Measurements from ENCODE around the gene PRDM9.

DNA sequence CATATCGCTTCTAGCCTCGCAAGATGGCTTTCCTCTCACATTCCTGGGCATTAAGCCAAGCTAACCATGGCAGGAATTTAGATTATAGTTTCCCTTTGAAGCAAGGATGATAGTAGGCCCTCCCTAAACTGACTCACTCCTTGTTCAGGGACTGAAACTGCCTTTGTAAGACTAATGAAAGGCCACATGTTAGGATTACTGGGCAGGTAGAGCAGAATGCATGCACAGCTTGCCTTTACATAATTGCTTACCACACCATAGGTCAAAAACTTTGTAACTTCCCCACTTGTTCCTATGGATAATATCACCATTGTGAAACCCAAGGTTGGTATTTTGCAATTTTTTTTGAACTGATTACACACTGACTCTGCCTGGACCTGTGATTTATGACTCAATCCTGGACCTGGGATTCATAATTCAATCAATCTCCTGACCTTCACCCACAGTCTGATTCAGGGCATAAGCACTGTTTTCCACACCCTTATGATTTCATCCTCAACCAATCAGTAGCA is 41.0 kb upstream of the PRDM9 start:
- TF ChIP-seq TCF7L2 (IDR thresholded peaks at IDR 0.05; ENCODE audit: low read depth, low read length): peak; percentile 80
- TF ChIP-seq, protein P1, sequence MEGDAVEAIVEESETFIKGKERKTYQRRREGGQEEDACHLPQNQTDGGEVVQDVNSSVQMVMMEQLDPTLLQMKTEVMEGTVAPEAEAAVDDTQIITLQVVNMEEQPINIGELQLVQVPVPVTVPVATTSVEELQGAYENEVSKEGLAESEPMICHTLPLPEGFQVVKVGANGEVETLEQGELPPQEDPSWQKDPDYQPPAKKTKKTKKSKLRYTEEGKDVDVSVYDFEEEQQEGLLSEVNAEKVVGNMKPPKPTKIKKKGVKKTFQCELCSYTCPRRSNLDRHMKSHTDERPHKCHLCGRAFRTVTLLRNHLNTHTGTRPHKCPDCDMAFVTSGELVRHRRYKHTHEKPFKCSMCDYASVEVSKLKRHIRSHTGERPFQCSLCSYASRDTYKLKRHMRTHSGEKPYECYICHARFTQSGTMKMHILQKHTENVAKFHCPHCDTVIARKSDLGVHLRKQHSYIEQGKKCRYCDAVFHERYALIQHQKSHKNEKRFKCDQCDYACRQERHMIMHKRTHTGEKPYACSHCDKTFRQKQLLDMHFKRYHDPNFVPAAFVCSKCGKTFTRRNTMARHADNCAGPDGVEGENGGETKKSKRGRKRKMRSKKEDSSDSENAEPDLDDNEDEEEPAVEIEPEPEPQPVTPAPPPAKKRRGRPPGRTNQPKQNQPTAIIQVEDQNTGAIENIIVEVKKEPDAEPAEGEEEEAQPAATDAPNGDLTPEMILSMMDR (IDR thresholded peaks at IDR 0.05): no peak
- TF ChIP-seq, protein P2, sequence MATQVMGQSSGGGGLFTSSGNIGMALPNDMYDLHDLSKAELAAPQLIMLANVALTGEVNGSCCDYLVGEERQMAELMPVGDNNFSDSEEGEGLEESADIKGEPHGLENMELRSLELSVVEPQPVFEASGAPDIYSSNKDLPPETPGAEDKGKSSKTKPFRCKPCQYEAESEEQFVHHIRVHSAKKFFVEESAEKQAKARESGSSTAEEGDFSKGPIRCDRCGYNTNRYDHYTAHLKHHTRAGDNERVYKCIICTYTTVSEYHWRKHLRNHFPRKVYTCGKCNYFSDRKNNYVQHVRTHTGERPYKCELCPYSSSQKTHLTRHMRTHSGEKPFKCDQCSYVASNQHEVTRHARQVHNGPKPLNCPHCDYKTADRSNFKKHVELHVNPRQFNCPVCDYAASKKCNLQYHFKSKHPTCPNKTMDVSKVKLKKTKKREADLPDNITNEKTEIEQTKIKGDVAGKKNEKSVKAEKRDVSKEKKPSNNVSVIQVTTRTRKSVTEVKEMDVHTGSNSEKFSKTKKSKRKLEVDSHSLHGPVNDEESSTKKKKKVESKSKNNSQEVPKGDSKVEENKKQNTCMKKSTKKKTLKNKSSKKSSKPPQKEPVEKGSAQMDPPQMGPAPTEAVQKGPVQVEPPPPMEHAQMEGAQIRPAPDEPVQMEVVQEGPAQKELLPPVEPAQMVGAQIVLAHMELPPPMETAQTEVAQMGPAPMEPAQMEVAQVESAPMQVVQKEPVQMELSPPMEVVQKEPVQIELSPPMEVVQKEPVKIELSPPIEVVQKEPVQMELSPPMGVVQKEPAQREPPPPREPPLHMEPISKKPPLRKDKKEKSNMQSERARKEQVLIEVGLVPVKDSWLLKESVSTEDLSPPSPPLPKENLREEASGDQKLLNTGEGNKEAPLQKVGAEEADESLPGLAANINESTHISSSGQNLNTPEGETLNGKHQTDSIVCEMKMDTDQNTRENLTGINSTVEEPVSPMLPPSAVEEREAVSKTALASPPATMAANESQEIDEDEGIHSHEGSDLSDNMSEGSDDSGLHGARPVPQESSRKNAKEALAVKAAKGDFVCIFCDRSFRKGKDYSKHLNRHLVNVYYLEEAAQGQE (IDR thresholded peaks at IDR 0.05; ENCODE audit: insufficient read depth in 1 of 2, low read depth in 2 of 2, low read length in 1 of 2): no peak
